ENCODE data around the gene CENPF. TPM values are rescaled to one million over a fixed set of nuclear protein-coding genes. Genes with fewer than 3 reads are reported as not detected.

Gene CENPF
- total and polyA plus RNA-seq, 9 of the 15 experiments (the other 6 are each of a cell fraction or from before 2014, with no cell fraction given) = 50.6 to 180 (median 98.3) TPM

GRCh38 chr1:214602764-214603657 is at the start of gene CENPF (continued):
- TF ChIP-seq MGA (IDR thresholded peaks at IDR 0.05) = peak; percentile 98
- peak; percentile 48; the same call in 1 of the 2 replicates for TF ChIP-seq ZNF589 (CRISPR knock-in tag; IDR thresholded peaks at IDR 0.05; ENCODE audit: low read depth)
- no peak for TF ChIP-seq TRIM28 (IDR thresholded peaks at IDR 0.05)
- TF ChIP-seq DLX4 (CRISPR knock-in tag; IDR thresholded peaks at IDR 0.05) = no peak
- 0 out of 2 replicates have a peak, but pooled peaks have one; percentile 15 for TF ChIP-seq ZKSCAN1 (IDR thresholded peaks at IDR 0.05; ENCODE audit: low read depth, low read length)
- peak; percentile 95 for TF ChIP-seq NFYB (IDR thresholded peaks at IDR 0.05; ENCODE audit: extremely low read depth, insufficient read length)
- no peak for TF ChIP-seq PURB (CRISPR knock-in tag; IDR thresholded peaks at IDR 0.05; ENCODE audit: low read depth)
- TF ChIP-seq CBFB (CRISPR knock-in tag; IDR thresholded peaks at IDR 0.05) = no peak
- peak; percentile 61 for TF ChIP-seq ETS1 (conservative IDR thresholded peaks at IDR 0.05; ENCODE audit: control insufficient read depth, low read depth, low read length)
- no peak for TF ChIP-seq NONO (IDR thresholded peaks at IDR 0.05; ENCODE audit: low read depth in 2 of 2, low read length in 1 of 2)
- peak; percentile 48; the same call in 1 of the 2 replicates for TF ChIP-seq RB1 (IDR thresholded peaks at IDR 0.05; ENCODE audit: low read depth)
- TF ChIP-seq NFE2 (IDR thresholded peaks at IDR 0.05; ENCODE audit: low read depth) = 0 out of 2 replicates have a peak, but pooled peaks have one; percentile 1
- 0 out of 2 replicates have a peak, but pooled peaks have one; percentile 30 for TF ChIP-seq RFX5 (IDR thresholded peaks at IDR 0.05; ENCODE audit: low read depth, low read length)
- TF ChIP-seq ELF1 (tag; IDR thresholded peaks at IDR 0.05) = peak; percentile 90
